ENCODE data around the gene RMDN2.

- TF ChIP-seq MYC (IDR thresholded peaks at IDR 0.05; ENCODE audit: low read depth, low read length) (no peak), POLR2A (IDR thresholded peaks at IDR 0.05; ENCODE audit: extremely low read depth, insufficient read length) (no peak)
- TF ChIP-seq, protein P1, sequence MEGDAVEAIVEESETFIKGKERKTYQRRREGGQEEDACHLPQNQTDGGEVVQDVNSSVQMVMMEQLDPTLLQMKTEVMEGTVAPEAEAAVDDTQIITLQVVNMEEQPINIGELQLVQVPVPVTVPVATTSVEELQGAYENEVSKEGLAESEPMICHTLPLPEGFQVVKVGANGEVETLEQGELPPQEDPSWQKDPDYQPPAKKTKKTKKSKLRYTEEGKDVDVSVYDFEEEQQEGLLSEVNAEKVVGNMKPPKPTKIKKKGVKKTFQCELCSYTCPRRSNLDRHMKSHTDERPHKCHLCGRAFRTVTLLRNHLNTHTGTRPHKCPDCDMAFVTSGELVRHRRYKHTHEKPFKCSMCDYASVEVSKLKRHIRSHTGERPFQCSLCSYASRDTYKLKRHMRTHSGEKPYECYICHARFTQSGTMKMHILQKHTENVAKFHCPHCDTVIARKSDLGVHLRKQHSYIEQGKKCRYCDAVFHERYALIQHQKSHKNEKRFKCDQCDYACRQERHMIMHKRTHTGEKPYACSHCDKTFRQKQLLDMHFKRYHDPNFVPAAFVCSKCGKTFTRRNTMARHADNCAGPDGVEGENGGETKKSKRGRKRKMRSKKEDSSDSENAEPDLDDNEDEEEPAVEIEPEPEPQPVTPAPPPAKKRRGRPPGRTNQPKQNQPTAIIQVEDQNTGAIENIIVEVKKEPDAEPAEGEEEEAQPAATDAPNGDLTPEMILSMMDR (IDR thresholded peaks at IDR 0.05; ENCODE audit: low read depth, low read length) = no peak
- TF ChIP-seq, protein P2, sequence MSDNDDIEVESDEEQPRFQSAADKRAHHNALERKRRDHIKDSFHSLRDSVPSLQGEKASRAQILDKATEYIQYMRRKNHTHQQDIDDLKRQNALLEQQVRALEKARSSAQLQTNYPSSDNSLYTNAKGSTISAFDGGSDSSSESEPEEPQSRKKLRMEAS (IDR thresholded peaks at IDR 0.05; ENCODE audit: low read depth, low read length) = no peak
These were observed 110.9 kb downstream of the RMDN2 start for GRCh38 chr2:38035968-38036367.

Data from NB4 (cell line).